ENCODE data around the gene ARHGEF28.

Gene ARHGEF28

DNA sequence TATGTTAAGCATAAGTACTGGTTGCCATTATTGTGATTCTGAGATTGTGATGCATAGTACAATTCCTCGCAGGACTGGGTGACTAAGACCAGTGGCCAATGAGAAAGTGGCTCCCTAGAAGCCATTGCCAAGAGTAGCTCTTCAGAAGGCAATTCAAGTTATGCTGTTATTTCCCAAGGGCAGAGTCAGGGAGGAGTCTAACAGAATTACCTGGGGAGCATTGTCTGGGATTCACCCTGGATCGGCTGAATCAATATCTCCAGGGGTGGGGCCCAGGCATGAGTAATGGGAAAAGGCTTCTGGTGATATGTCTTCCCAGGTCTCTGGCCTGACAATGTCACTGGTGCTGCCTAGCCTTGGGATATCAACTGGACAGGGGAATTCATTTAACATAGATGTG is 10.9 kb upstream of the ARHGEF28 start:
- no peak overlapping the region for H3K4me3 ChIP-seq (ENCODE audit: insufficient read length, low read depth)
- no peaks in the 10 kb centered on the region for H3K27me3 ChIP-seq (ENCODE audit: insufficient read depth, insufficient read length)
- H3K4me1 ChIP-seq (ENCODE audit: insufficient read depth, insufficient read length), result no peaks in the 10 kb centered on the region
- no peaks in the 10 kb centered on the region for H3K36me3 ChIP-seq (ENCODE audit: insufficient read depth, insufficient read length, low read length)
- no peak for DNase-seq (ENCODE audit: low read depth, low spot score)
- H3K9me3 ChIP-seq (ENCODE audit: insufficient read depth, low read length), result no peaks in the 10 kb centered on the region; the same call in 1 of the 2 replicates
- TF ChIP-seq YY1 (IDR thresholded peaks at IDR 0.05; ENCODE audit: insufficient read depth, insufficient read length), result no peak
- TF ChIP-seq SUZ12 (IDR thresholded peaks at IDR 0.05; ENCODE audit: extremely low read depth, insufficient read depth, insufficient read length), result no peak
- TF ChIP-seq ZNF274 (IDR thresholded peaks at IDR 0.05; ENCODE audit: low read depth, low read length), result no peak
- no peak overlapping the region for H3K9ac ChIP-seq (ENCODE audit: insufficient read length, low read depth)

- no peak for DNase-seq (ENCODE audit: low read depth, low spot score)
- Histone ChIP-seq H3K9me3 (ENCODE audit: insufficient read depth, low read length) (no peaks in the 10 kb centered on the region; the same call in 1 of the 2 replicates), H3K4me1 (ENCODE audit: insufficient read depth, insufficient read length) (no peaks in the 10 kb centered on the region), H3K36me3 (ENCODE audit: insufficient read depth, insufficient read length, low read length) (no peaks in the 10 kb centered on the region), H3K4me3 (ENCODE audit: insufficient read length, low read depth) (no peak overlapping the region), H3K27me3 (ENCODE audit: insufficient read depth, insufficient read length) (no peaks in the 10 kb centered on the region), H3K9ac (ENCODE audit: insufficient read length, low read depth) (no peak overlapping the region)
- TF ChIP-seq YY1 (IDR thresholded peaks at IDR 0.05; ENCODE audit: insufficient read depth, insufficient read length) (no peak), SUZ12 (IDR thresholded peaks at IDR 0.05; ENCODE audit: extremely low read depth, insufficient read depth, insufficient read length) (no peak), ZNF274 (IDR thresholded peaks at IDR 0.05; ENCODE audit: low read depth, low read length) (no peak)
Measured at GRCh38 chr5:73615947-73616346, 10.0 kb upstream of the ARHGEF28 start.

DNA sequence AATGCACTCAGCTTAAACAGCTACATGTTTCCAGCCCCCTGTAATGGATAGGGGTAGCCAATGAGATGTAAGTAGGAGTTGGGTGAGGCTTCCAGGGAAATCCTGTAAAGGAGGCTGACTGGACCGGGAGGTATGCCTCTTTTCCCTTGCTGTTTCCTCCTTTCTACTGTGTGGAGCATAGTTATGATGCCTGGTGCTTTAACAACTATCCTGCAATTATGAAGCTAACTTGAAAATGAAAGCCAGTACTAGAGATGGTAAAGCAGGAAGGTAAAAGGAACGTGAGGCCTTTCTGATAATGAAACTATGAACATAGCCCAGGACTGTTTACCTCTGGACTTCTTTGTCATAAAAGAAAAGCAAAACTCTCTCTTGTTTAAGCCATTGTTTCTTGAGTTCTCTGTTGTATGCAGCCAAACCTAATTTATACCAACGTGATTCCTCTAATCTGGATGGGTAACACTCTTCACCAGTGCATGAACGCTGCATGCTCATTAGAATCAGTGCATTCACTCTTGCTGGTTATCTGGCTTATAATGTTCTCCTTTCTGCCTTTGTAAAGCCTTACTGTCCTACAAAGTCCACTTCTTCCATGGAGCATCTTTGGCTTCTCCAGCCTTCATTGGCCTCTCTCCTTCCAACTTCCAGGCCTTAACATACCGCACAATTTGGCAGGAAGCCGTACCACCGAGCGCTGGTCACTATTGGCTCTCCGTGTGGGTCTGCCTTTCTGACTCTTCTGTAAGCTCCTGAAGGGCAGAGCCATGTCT is 8.3 kb upstream of the ARHGEF28 start:
- no peak for TF ChIP-seq SUZ12 (IDR thresholded peaks at IDR 0.05; ENCODE audit: extremely low read depth, insufficient read depth, insufficient read length)
- no peak for TF ChIP-seq ZNF274 (IDR thresholded peaks at IDR 0.05; ENCODE audit: low read depth, low read length)
- TF ChIP-seq YY1 (IDR thresholded peaks at IDR 0.05; ENCODE audit: insufficient read depth, insufficient read length), result no peak
- DNase-seq (ENCODE audit: low read depth, low spot score), result no peak
- Histone ChIP-seq H3K36me3 (ENCODE audit: insufficient read depth, insufficient read length, low read length) (no peaks in the 10 kb centered on the region), H3K4me1 (ENCODE audit: insufficient read depth, insufficient read length) (no peaks in the 10 kb centered on the region), H3K4me3 (ENCODE audit: insufficient read length, low read depth) (no peak overlapping the region), H3K9me3 (ENCODE audit: insufficient read depth, low read length) (no peaks in the 10 kb centered on the region), H3K27me3 (ENCODE audit: insufficient read depth, insufficient read length) (no peaks in the 10 kb centered on the region), H3K9ac (ENCODE audit: insufficient read length, low read depth) (no peak overlapping the region)

GRCh38 chr5:73619606-73620333 is 6.2 kb upstream of the ARHGEF28 start:
- TF ChIP-seq YY1 (IDR thresholded peaks at IDR 0.05; ENCODE audit: insufficient read depth, insufficient read length) (no peak), SUZ12 (IDR thresholded peaks at IDR 0.05; ENCODE audit: extremely low read depth, insufficient read depth, insufficient read length) (no peak), ZNF274 (IDR thresholded peaks at IDR 0.05; ENCODE audit: low read depth, low read length) (no peak)
- Histone ChIP-seq H3K9ac (ENCODE audit: insufficient read length, low read depth) (no peak overlapping the region), H3K4me1 (ENCODE audit: insufficient read depth, insufficient read length) (no peaks in the 10 kb centered on the region), H3K36me3 (ENCODE audit: insufficient read depth, insufficient read length, low read length) (no peaks in the 10 kb centered on the region), H3K9me3 (ENCODE audit: insufficient read depth, low read length) (no peaks in the 10 kb centered on the region), H3K4me3 (ENCODE audit: insufficient read length, low read depth) (no peak overlapping the region), H3K27me3 (ENCODE audit: insufficient read depth, insufficient read length) (no peaks in the 10 kb centered on the region)
- no peak for DNase-seq (ENCODE audit: low read depth, low spot score)

GRCh38 chr5:73620334-73620687 is 5.7 kb upstream of the ARHGEF28 start:
- H3K9me3 ChIP-seq (ENCODE audit: insufficient read depth, low read length), result no peaks in the 10 kb centered on the region
- no peaks in the 10 kb centered on the region for H3K27me3 ChIP-seq (ENCODE audit: insufficient read depth, insufficient read length)
- no peaks in the 10 kb centered on the region for H3K4me1 ChIP-seq (ENCODE audit: insufficient read depth, insufficient read length)
- no peak overlapping the region for H3K4me3 ChIP-seq (ENCODE audit: insufficient read length, low read depth)
- no peak for DNase-seq (ENCODE audit: low read depth, low spot score)
- TF ChIP-seq SUZ12 (IDR thresholded peaks at IDR 0.05; ENCODE audit: extremely low read depth, insufficient read depth, insufficient read length), result no peak
- TF ChIP-seq YY1 (IDR thresholded peaks at IDR 0.05; ENCODE audit: insufficient read depth, insufficient read length), result no peak
- TF ChIP-seq ZNF274 (IDR thresholded peaks at IDR 0.05; ENCODE audit: low read depth, low read length), result no peak
- no peak overlapping the region for H3K9ac ChIP-seq (ENCODE audit: insufficient read length, low read depth)
- H3K36me3 ChIP-seq (ENCODE audit: insufficient read depth, insufficient read length, low read length), result no peaks in the 10 kb centered on the region

GRCh38 chr5:73623060-73623459 is 2.9 kb upstream of the ARHGEF28 start:
- TF ChIP-seq ZNF274 (IDR thresholded peaks at IDR 0.05; ENCODE audit: low read depth, low read length) (no peak), YY1 (IDR thresholded peaks at IDR 0.05; ENCODE audit: insufficient read depth, insufficient read length) (no peak), SUZ12 (IDR thresholded peaks at IDR 0.05; ENCODE audit: extremely low read depth, insufficient read depth, insufficient read length) (no peak)
- H3K9ac ChIP-seq (ENCODE audit: insufficient read length, low read depth), result no peak overlapping the region
- H3K4me1 ChIP-seq (ENCODE audit: insufficient read depth, insufficient read length), result peaks cover 2% of the 10 kb centered on the region
- no peak overlapping the region for H3K4me3 ChIP-seq (ENCODE audit: insufficient read length, low read depth)
- no peaks in the 10 kb centered on the region for H3K36me3 ChIP-seq (ENCODE audit: insufficient read depth, insufficient read length, low read length)
- H3K9me3 ChIP-seq (ENCODE audit: insufficient read depth, low read length), result no peaks in the 10 kb centered on the region
- peaks cover 23% of the 10 kb centered on the region for H3K27me3 ChIP-seq (ENCODE audit: insufficient read depth, insufficient read length)
- DNase-seq (ENCODE audit: low read depth, low spot score), result no peak

DNA sequence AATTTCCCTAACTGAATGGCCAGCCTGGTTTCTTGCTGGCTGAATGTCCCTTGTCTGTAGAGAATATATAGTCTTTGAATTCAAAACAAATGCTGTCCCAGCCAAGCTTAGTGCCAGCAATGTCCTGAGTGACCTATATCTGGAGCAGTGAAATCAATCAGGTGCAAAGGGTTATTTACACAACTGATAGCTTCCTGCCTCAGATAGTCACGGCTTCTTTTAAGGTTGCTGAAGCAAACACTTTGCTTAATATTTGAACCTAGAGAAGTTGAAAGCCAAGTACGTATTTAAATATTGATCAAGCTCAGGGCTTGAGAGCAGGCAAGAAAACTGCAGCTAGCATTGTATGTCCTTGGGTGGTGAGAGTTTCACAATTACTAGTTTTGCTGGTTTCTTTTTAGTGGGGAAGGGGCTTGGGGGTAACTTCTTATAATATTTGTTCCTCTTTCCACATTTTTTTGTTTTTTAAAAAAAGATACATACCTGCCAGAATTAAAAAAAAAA is 2.0 kb upstream of the ARHGEF28 start:
- no peak overlapping the region for H3K9ac ChIP-seq (ENCODE audit: insufficient read length, low read depth)
- H3K27me3 ChIP-seq (ENCODE audit: insufficient read depth, insufficient read length), result peaks cover 31% of the 10 kb centered on the region
- H3K4me1 ChIP-seq (ENCODE audit: insufficient read depth, insufficient read length), result peaks cover 2% of the 10 kb centered on the region
- no peak for TF ChIP-seq YY1 (IDR thresholded peaks at IDR 0.05; ENCODE audit: insufficient read depth, insufficient read length)
- TF ChIP-seq SUZ12 (IDR thresholded peaks at IDR 0.05; ENCODE audit: extremely low read depth, insufficient read depth, insufficient read length), result no peak
- no peak for TF ChIP-seq ZNF274 (IDR thresholded peaks at IDR 0.05; ENCODE audit: low read depth, low read length)
- DNase-seq (ENCODE audit: low read depth, low spot score), result no peak
- no peak overlapping the region for H3K4me3 ChIP-seq (ENCODE audit: insufficient read length, low read depth)
- no peaks in the 10 kb centered on the region for H3K36me3 ChIP-seq (ENCODE audit: insufficient read depth, insufficient read length, low read length)
- no peaks in the 10 kb centered on the region for H3K9me3 ChIP-seq (ENCODE audit: insufficient read depth, low read length)
